DOHH2 (cell line): ENCODE results near the gene NPFFR1.

ENCODE experiments used
- EZH2phosphoT487 ChIP-seq: fragments of 200-600 bp; sonication (generic); IDR thresholded peaks from 2 replicates; pipeline ENCODE4 v1.6.1; 2017; ENCODE audit warnings: borderline replicate concordance, mild to moderate bottlenecking, antibody characterized with exemption, low read length, moderate library complexity, mixed read lengths
- TF ChIP-seq, protein P1 (sequence below): fragments of 200-600 bp; sonication (generic); IDR thresholded peaks from one replicate; pipeline ENCODE4 v1.5.1; 2014; ENCODE audit warnings: antibody characterized with exemption, mild to moderate bottlenecking, low read depth, low read length; ENCODE audit not compliant: poor library complexity, severe bottlenecking

GRCh38 chr10:70312972-70313371, 29.2 kb upstream of the NPFFR1 start:
- TF ChIP-seq, protein P1, sequence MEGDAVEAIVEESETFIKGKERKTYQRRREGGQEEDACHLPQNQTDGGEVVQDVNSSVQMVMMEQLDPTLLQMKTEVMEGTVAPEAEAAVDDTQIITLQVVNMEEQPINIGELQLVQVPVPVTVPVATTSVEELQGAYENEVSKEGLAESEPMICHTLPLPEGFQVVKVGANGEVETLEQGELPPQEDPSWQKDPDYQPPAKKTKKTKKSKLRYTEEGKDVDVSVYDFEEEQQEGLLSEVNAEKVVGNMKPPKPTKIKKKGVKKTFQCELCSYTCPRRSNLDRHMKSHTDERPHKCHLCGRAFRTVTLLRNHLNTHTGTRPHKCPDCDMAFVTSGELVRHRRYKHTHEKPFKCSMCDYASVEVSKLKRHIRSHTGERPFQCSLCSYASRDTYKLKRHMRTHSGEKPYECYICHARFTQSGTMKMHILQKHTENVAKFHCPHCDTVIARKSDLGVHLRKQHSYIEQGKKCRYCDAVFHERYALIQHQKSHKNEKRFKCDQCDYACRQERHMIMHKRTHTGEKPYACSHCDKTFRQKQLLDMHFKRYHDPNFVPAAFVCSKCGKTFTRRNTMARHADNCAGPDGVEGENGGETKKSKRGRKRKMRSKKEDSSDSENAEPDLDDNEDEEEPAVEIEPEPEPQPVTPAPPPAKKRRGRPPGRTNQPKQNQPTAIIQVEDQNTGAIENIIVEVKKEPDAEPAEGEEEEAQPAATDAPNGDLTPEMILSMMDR: no peak
- TF ChIP-seq EZH2phosphoT487: no peak
